NOMO-1 (cell line): ENCODE measurements around the gene ECHS1.

Source experiments
- DNase-seq, 2 experiments: peaks; one replicate each; lab custom pipeline; 2025; ENCODE audit not compliant: unreplicated experiment in 2 of 2; lab: John Stamatoyannopoulos, UW

The ECHS1 gene

GRCh38 chr10:133361227-133361626, 11.9 kb downstream of the ECHS1 start:
- no peak for DNase-seq

- DNase-seq: no peak
Measured at GRCh38 chr10:133359972-133360610, 13.1 kb downstream of the ECHS1 start.

- DNase-seq: no peak
Measured at GRCh38 chr10:133359554-133359971, 13.6 kb downstream of the ECHS1 start.

GRCh38 chr10:133358925-133359310, 14.2 kb downstream of the ECHS1 start:
- no peak for DNase-seq

- no peak for DNase-seq
Measured at GRCh38 chr10:133358162-133358924, 14.8 kb downstream of the ECHS1 start.

- peak; percentile 49 to 78 for DNase-seq
Measured at GRCh38 chr10:133357285-133358161, 15.6 kb downstream of the ECHS1 start, which contains the start of gene FUOM. FUOM (minus strand) TSS chr10:133358019; CDS start chr10:133358007, 12 bp downstream.

GRCh38 chr10:133356549-133357284, 16.4 kb downstream of the ECHS1 start:
- no peak for DNase-seq

GRCh38 chr10:133355991-133356390, 17.2 kb downstream of the ECHS1 start:
- DNase-seq: no peak

GRCh38 chr10:133355266-133355665, 17.9 kb downstream of the ECHS1 start:
- no peak for DNase-seq

- DNase-seq: no peak
Measured at GRCh38 chr10:133354672-133355240, 18.4 kb downstream of the ECHS1 start.

- no peak for DNase-seq
Measured at GRCh38 chr10:133353988-133354605, 19.1 kb downstream of the ECHS1 start.

GRCh38 chr10:133353202-133353959, 19.8 kb downstream of the ECHS1 start:
- no peak for DNase-seq

GRCh38 chr10:133351408-133352318, 21.5 kb downstream of the ECHS1 start:
- DNase-seq: no peak

- DNase-seq: no peak
Measured at GRCh38 chr10:133350950-133351329, 22.2 kb downstream of the ECHS1 start.

GRCh38 chr10:133350283-133350949, 22.7 kb downstream of the ECHS1 start:
- no peak for DNase-seq

GRCh38 chr10:133349577-133350011, 23.6 kb downstream of the ECHS1 start:
- no peak for DNase-seq

- no peak for DNase-seq
Measured at GRCh38 chr10:133349160-133349568, 24.0 kb downstream of the ECHS1 start.
